Natural killer cell (primary cell): ENCODE measurements around the gene VSX1. TPM values are rescaled to one million over a fixed set of nuclear protein-coding genes. Genes with fewer than 3 reads are reported as not detected.

Source experiments
- ATAC-seq, 3 donors: fragments of 150-1000 bp in 2 of 3; fragments of 200-7000 bp in 1 of 3; cut with Tn5 transposase; 1 replicate in 1 of 3; 2 replicates in 2 of 3; pipeline ENCODE4 v1.10.0; 2021; ENCODE audit warnings: mild to moderate bottlenecking in 2 of 3, moderate library complexity in 2 of 3
- DNase-seq, 2 donors: peaks; one replicate each; pipeline versions ENCODE4 v3.0.0 to v3.0.0-alpha.2; 2013 to 2021; ENCODE audit warnings: mixed read lengths in 1 of 2
- H3K27ac ChIP-seq: one replicate; pipeline ENCODE4 v1.5.1; 2013; ENCODE audit warnings: mild to moderate bottlenecking, low read length
- H3K27me3 ChIP-seq: one replicate; pipeline ENCODE4 v1.6.1; 2013; ENCODE audit warnings: low read length; ENCODE audit not compliant: control insufficient read depth, insufficient read depth
- H3K36me3 ChIP-seq: one replicate; pipeline ENCODE4 v1.6.1; 2013; ENCODE audit warnings: low read length; ENCODE audit not compliant: control insufficient read depth, insufficient read depth
- H3K4me1 ChIP-seq: one replicate; pipeline ENCODE4 v1.6.1; 2013; ENCODE audit warnings: low read length; ENCODE audit not compliant: control insufficient read depth, insufficient read depth
- H3K4me3 ChIP-seq: one replicate; pipeline ENCODE4 v1.5.1; 2013; ENCODE audit warnings: low read length
- H3K9me3 ChIP-seq: one replicate; pipeline ENCODE4 v1.6.1; 2013; ENCODE audit warnings: low read length; ENCODE audit not compliant: control insufficient read depth, insufficient read depth
- H3K27ac Mint-ChIP-seq, 2 donors: one replicate each; pipeline ENCODE4 v1.8.0; 2022; ENCODE audit warnings: mild to moderate bottlenecking in 2 of 2, mixed read lengths in 2 of 2, moderate library complexity in 1 of 2
- H3K27me3 Mint-ChIP-seq, 2 donors: one replicate each; pipeline ENCODE4 v1.8.0; 2022; ENCODE audit warnings: low read depth in 2 of 2, mixed read lengths in 2 of 2
- H3K36me3 Mint-ChIP-seq: one replicate; pipeline ENCODE4 v1.8.0; 2022; ENCODE audit warnings: mixed read lengths
- H3K4me1 Mint-ChIP-seq, 2 donors: one replicate each; pipeline ENCODE4 v1.8.0; 2022; ENCODE audit warnings: mixed read lengths in 2 of 2
- H3K4me3 Mint-ChIP-seq: one replicate; pipeline ENCODE4 v1.8.0; 2022; ENCODE audit warnings: mild to moderate bottlenecking, moderate library complexity, mixed read lengths
- H3K9me3 Mint-ChIP-seq, 2 donors: one replicate each; pipeline ENCODE4 v1.8.0; 2022; ENCODE audit warnings: mixed read lengths in 2 of 2
- WGBS: methylation state at CpG from one replicate; pipeline ENCODE4 v1.1.7; 2013; ENCODE audit warnings: missing lambda C conversion rate; ENCODE audit not compliant: insufficient coverage; 5-methylcytosine and 5-hydroxymethylcytosine counted together
- intact Hi-C: fragments of 100-400 bp; cut with micrococcal nuclease; formaldehyde crosslinking; loops from one replicate; pipeline ENCODE4 v1.14.2; 2022
- total RNA-seq, 4 donors: library from RNA; stranded (reverse); fragments of 120-200 nt in 1 of 4; gene quantifications; one replicate each; pipeline versions ENCODE4 v1.2.3 to v1.2.4, GENCODE V29; 2013 to 2022
- TF ChIP-seq, protein P1 (sequence below): fragments of 200-600 bp; IDR thresholded peaks from one replicate; pipeline ENCODE4 v1.8.0; 2022; ENCODE audit warnings: antibody characterized with exemption

VSX1 gene
- total RNA-seq, 3 donors from 2014 or later (not counting 1 experiment from before 2014, with no cell fraction given), result not detected

DNA sequence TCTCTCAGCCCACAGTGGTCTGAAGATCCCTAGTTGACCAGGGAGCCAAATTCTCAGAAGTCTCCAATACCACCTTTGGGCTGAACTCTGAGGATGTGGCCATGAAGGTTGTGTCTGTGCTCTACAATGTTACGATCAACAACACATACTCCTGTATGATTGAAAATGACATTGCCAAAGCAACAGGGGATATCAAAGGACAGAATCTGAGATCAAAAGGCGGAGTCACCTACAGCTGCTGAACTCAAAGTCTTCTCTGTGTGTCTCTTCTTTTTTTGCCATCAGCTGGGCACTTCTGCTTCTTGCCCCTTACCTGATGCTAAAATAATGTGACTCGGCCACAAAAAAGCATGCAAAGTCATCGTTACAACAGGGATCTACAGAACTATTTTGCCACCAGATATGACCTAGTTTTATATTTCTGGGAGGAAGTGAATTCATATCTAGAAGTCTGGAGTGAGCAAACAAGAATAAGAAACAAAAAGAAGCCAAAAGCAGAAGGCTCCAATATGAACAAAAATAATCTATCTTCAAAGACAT lies 17.7 kb upstream of the VSX1 start:
- H3K27me3 Mint-ChIP-seq, result peaks cover 6 to 8% of the 10 kb centered on the region in 2 donors

DNA sequence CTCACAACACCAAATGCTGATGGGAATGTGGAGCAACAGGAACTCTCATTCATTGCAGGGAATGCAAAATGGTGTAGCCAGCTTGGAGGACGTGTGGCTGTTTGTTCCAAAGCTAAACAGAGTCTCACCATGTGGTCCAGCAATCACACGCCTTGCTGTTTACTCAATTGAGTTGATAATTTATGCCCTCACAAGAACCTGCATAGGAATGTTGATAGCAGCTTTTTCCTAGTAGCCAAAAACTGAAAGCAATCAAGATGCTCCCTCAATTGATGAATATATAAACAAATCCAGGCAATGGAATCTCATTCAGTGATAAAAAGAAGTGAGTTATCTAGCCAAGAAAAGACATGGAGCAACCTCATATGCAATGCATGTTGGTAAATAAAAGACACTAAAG lies 15.6 kb upstream of the VSX1 start:
- H3K4me1 ChIP-seq, result no peaks in the 10 kb centered on the region
- no peaks in the 10 kb centered on the region for H3K9me3 ChIP-seq
- Mint-ChIP-seq H3K27me3 (peaks cover 5 to 8% of the 10 kb centered on the region in 2 donors), H3K36me3 (no peaks in the 10 kb centered on the region), H3K4me3 (no peak overlapping the region), H3K27ac (no peak overlapping the region), H3K4me1 (no peaks in the 10 kb centered on the region), H3K9me3 (no peaks in the 10 kb centered on the region)
- no peaks in the 10 kb centered on the region for H3K36me3 ChIP-seq
- TF ChIP-seq, protein P1, sequence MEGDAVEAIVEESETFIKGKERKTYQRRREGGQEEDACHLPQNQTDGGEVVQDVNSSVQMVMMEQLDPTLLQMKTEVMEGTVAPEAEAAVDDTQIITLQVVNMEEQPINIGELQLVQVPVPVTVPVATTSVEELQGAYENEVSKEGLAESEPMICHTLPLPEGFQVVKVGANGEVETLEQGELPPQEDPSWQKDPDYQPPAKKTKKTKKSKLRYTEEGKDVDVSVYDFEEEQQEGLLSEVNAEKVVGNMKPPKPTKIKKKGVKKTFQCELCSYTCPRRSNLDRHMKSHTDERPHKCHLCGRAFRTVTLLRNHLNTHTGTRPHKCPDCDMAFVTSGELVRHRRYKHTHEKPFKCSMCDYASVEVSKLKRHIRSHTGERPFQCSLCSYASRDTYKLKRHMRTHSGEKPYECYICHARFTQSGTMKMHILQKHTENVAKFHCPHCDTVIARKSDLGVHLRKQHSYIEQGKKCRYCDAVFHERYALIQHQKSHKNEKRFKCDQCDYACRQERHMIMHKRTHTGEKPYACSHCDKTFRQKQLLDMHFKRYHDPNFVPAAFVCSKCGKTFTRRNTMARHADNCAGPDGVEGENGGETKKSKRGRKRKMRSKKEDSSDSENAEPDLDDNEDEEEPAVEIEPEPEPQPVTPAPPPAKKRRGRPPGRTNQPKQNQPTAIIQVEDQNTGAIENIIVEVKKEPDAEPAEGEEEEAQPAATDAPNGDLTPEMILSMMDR, result no peak
- H3K4me3 ChIP-seq, result no peak overlapping the region
- no peak overlapping the region for H3K27ac ChIP-seq
- intact Hi-C loops, result no loop called here
- no peak for DNase-seq
- H3K27me3 ChIP-seq, result no peaks in the 10 kb centered on the region
- no peak for ATAC-seq
- 79% methylated on average over 2 of the region's 2 CpGs for WGBS

More for the DNA sequence above, 17.7 kb upstream of the VSX1 start:
- Mint-ChIP-seq H3K4me1 (no peaks in the 10 kb centered on the region), H3K9me3 (no peaks in the 10 kb centered on the region), H3K27ac (no peak overlapping the region), H3K4me3 (no peak overlapping the region), H3K36me3 (no peaks in the 10 kb centered on the region)
- Histone ChIP-seq H3K36me3 (no peaks in the 10 kb centered on the region), H3K4me1 (no peaks in the 10 kb centered on the region), H3K27ac (no peak overlapping the region), H3K4me3 (no peak overlapping the region), H3K27me3 (no peaks in the 10 kb centered on the region), H3K9me3 (no peaks in the 10 kb centered on the region)
- 57% methylated on average over 3 of the region's 4 CpGs for WGBS
- TF ChIP-seq, protein P1, result no peak
- intact Hi-C loops, result no loop called here
- ATAC-seq (no peak), DNase-seq (peak in 1 of 2 donors; percentile 15)

DNA sequence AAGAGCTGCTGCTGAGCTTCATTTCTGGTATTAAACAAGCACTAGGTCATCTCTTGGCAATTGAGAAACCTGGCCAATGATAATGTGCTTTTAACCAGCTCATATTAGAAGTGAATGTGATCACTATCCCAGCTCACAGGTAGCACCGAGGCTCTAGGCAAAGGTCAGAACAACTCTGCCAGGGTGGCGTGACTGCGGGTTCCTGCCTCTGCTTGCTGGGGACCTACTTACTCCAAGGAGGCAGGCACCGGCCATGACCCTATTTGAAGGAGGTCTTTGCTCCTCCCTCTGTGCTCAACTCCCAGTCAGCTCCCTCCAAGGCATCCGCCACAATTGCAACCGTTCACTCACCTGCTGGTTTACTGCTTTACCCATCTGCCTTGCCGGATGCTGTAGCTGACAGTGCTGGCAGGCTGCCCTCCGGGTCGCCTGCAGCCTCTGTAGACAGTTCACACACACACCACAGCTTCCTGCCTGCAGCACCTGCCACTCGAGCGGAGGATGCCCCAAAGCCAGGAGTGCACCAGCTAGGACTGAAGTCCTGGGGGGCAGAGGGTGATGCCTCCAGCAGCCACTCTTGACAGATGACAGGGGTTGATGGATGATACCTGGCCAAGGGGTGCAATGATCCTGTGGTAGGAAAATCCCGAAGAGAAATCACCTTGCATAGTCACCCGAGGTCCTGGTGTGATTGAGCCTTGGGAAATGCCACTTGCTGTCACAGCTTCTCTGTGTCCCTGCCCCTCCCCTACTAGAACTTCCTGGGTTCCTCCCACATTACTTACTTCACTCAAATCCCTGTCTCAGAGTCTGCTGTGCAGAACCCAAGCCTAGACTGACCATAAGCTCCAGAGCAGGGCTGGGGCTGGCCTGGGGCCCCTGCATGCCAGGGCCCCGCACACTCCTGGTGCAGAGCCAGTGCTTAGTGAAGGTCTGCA lies 8.8 kb upstream of the VSX1 start:
- Mint-ChIP-seq H3K4me3 (peak overlapping the region; percentile 36), H3K27ac (peak overlapping the region; percentile 19 to 83), H3K36me3 (no peaks in the 10 kb centered on the region), H3K4me1 (peaks cover 15 to 23% of the 10 kb centered on the region in 2 donors), H3K27me3 (peaks cover 16 to 23% of the 10 kb centered on the region in 2 donors), H3K9me3 (no peaks in the 10 kb centered on the region)
- intact Hi-C loops, result no loop called here
- Histone ChIP-seq H3K27me3 (peaks cover 8% of the 10 kb centered on the region), H3K4me1 (peaks cover 24% of the 10 kb centered on the region), H3K36me3 (no peaks in the 10 kb centered on the region), H3K9me3 (no peaks in the 10 kb centered on the region), H3K4me3 (no peak overlapping the region), H3K27ac (peak overlapping the region; percentile 2)
- DNase-seq (peak; percentile 35 to 91), ATAC-seq (peak; percentile 92 to 96 (median 92))
- TF ChIP-seq, protein P1, result no peak
- 13% methylated on average over 14 of the region's 14 CpGs for WGBS
